Measurements from ENCODE around the gene BTN2A1. TPM values are rescaled to one million over a fixed set of nuclear protein-coding genes. Genes with fewer than 3 reads are reported as not detected.

The BTN2A1 gene
- total and polyA plus RNA-seq, 9 of the 15 experiments (the other 6 are each of a cell fraction or from before 2014, with no cell fraction given): 6.7 to 22.1 (median 16.4) TPM

DNA sequence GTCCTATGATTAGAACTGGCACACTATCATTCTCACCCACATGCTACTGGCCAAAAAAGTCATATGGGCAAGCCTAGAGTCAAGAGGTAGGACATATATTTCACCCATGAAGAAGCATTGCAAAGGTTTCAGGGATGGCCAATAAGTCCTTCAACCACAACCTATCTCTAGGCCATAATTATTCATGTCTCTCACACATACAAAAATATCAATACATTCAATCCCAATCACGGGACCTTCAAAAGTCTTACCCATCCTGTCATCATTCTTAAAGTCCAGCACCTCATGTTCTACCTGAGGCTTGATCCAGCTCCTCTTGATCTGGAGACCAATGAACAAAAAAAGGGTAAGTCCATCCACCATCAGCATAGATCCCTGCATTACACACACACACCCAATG is 29.7 kb downstream of the BTN2A1 start:
- ATAC-seq: no peak
- DNase-seq (ENCODE audit: extremely low read depth in 1 of 4, low spot score in 3 of 4): no peak
- Histone ChIP-seq H3K9ac (ENCODE audit: insufficient read depth in 1 of 2, low read depth in 2 of 2, low read length in 2 of 2) (no peak overlapping the region), H3K27ac (ENCODE audit: extremely low read depth, low read depth, low read length) (no peak overlapping the region), H4K20me1 (replicated peaks; ENCODE audit: control insufficient read depth, insufficient read depth, low read length) (no peaks in the 10 kb centered on the region), H3K79me2 (ENCODE audit: control insufficient read depth, insufficient read depth, low read length) (no peaks in the 10 kb centered on the region), H3K9me1 (ENCODE audit: control insufficient read depth, insufficient read depth, low read length) (no peaks in the 10 kb centered on the region), H3K27me3 (ENCODE audit: control insufficient read depth in 2 of 2, insufficient read depth in 2 of 2, low read length in 2 of 2) (no peaks in the 10 kb centered on the region), H3K4me3 (no peak overlapping the region), H3K4me2 (ENCODE audit: insufficient read depth, low read length) (no peak overlapping the region), H2AFZ (ENCODE audit: low read depth, low read length) (no peak overlapping the region), H3K4me1 (replicated peaks in 1 of 2; ENCODE audit: control insufficient read depth in 2 of 2, insufficient read depth in 2 of 2, low read length in 2 of 2) (peaks cover 0 to 16% of the 10 kb centered on the region in 2 experiments; a peak in 3 of 5 replicates), H3K9me3 (replicated peaks; ENCODE audit: control insufficient read depth, insufficient read depth, low read depth, low read length) (peaks cover 3% of the 10 kb centered on the region), H3K36me3 (ENCODE audit: control insufficient read depth, insufficient read depth, low read length) (no peaks in the 10 kb centered on the region)
- in situ Hi-C loops (cut with MboI) (no loop called here), intact Hi-C loops (cut with micrococcal nuclease) (no loop called here)
- no peak for FAIRE-seq
- ChIA-PET POLR2A (interaction anchor here (1.2 to 1.9 kb wide), 2 partner anchors 12 to 13 kb away, joined by 3 to 6 read pairs; no protein-coding TSS in a partner anchor), CTCF (ENCODE audit: low intra/inter-chr PET ratio) (no interaction called here)
- WGBS (ENCODE audit: insufficient coverage, low coverage, missing lambda C conversion rate): 71% methylated on average over 1 of the region's 1 CpG
- no TSS peak for BruUV-seq (replicated peaks)
- TF ChIP-seq ZMIZ1 (IDR thresholded peaks at IDR 0.05; ENCODE audit: low read depth in 2 of 2, low read length in 2 of 2) (no peak), ZBTB5 (IDR thresholded peaks at IDR 0.05) (no peak), ZNF197 (CRISPR knock-in tag; IDR thresholded peaks at IDR 0.05; ENCODE audit: low read depth) (no peak), TBL1XR1 (IDR thresholded peaks at IDR 0.05; ENCODE audit: low read length in 2 of 2) (no peak), PRPF4 (IDR thresholded peaks at IDR 0.05; ENCODE audit: insufficient read depth, low read depth, low read length, poor library complexity, severe bottlenecking) (no peak), ZNF436 (CRISPR knock-in tag; IDR thresholded peaks at IDR 0.05) (no peak), PHB2 (IDR thresholded peaks at IDR 0.05; ENCODE audit: low read depth) (no peak), MCM5 (IDR thresholded peaks at IDR 0.05; ENCODE audit: low read depth) (no peak), THAP12 (CRISPR knock-in tag; IDR thresholded peaks at IDR 0.05) (no peak), YY1 (IDR thresholded peaks at IDR 0.05; ENCODE audit: borderline replicate concordance in 1 of 3, control insufficient read depth in 1 of 3, extremely low read depth in 1 of 3, insufficient read depth in 3 of 3, insufficient read length in 1 of 3, insufficient replicate concordance in 2 of 3, low read depth in 1 of 3, low read length in 2 of 3) (no peak), ZNF354B (CRISPR knock-in tag; IDR thresholded peaks at IDR 0.05) (no peak)
